COR-L47 (cell line): ENCODE data around the gene AQP11.
"Not testable (repeated sequence)": the region's sequence is repeated elsewhere in the genome, so short reads cannot be mapped to it uniquely, and the experiment has no call there.

Experiments used
- DNase-seq: peaks from one replicate; lab custom pipeline; 2025; lab: John Stamatoyannopoulos, UW

The AQP11 gene

GRCh38 chr11:77593883-77594282, 4.1 kb downstream of the AQP11 start:
- no peak for DNase-seq

GRCh38 chr11:77596626-77597025, 6.9 kb downstream of the AQP11 start:
- no peak for DNase-seq

- no peak for DNase-seq
These were observed 8.4 kb downstream of the AQP11 start for GRCh38 chr11:77598195-77598594.

DNA sequence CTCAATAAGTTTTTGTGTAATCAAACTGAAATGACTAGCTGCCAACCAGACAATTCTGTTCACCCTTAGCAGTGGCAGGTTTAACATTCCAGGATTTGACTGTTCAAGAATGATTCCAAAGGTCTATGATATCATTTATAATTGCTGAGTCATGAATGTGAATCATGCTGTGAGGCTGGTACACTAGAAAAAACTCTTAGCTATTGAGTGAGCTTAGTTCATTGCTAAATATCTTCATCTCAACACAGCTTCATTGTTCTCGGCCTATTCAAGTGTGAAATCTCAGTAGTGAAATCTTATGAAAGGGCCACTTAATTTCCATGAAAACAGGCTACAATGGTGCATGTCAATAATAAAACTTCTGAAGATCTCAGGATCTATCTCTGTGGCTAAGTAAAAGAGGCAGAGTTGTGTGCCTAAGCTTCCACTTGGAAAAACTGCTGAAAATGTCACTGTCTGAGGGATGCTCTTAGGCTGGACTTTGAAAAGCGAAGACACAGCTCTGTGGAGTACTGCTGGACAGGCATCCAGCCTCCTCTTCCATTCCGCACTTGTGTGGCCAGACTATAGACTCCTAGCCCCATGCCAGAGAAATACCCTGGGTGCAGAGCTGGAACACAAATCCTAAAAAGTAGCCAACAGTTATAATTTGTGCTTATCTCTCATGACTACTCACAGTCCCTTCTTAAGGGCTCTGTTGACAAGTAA, 12.8 kb downstream of the AQP11 start:
- DNase-seq, result no peak

DNA sequence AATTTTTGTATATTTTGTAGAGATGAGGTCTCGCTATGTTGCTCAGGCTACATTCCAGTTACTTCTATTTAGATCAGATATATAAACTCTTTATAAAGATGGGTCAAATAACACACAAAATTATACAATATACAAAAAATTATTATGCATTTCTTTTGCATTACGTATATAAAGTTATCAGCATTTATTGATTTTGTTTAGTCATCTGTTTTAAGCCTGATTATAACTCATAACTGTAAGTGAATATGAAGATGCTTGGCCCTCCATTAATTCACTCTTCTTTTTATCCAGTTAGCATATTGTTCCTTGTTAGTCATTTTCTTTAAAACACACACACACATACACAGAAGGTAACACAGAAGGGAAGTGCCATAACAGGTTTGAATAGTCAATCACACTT, 14.5 kb downstream of the AQP11 start:
- DNase-seq, result no peak

DNA sequence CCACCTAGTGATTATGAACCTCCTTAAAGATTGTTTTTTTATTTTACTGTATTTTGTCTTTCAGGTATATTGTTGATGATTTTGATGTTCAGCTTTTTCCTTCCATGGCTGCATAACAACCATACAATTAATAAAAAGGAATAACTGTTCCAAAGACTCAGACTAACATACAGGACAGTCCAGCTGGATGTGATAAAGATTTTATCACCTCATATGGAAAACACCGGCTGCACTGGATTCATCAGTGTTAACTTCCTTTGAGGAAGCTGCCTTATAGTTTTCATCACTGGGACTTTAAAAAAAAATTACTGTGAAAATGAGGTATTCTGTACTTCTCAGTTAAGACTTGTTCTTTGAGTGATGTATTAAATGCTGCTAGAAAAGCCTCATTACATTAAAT, 19.5 kb downstream of the AQP11 start:
- no peak for DNase-seq

GRCh38 chr11:77611921-77612320, 22.2 kb downstream of the AQP11 start:
- DNase-seq, result no peak

- DNase-seq, result no peak
These were observed 28.1 kb downstream of the AQP11 start for GRCh38 chr11:77617892-77618291.

DNA sequence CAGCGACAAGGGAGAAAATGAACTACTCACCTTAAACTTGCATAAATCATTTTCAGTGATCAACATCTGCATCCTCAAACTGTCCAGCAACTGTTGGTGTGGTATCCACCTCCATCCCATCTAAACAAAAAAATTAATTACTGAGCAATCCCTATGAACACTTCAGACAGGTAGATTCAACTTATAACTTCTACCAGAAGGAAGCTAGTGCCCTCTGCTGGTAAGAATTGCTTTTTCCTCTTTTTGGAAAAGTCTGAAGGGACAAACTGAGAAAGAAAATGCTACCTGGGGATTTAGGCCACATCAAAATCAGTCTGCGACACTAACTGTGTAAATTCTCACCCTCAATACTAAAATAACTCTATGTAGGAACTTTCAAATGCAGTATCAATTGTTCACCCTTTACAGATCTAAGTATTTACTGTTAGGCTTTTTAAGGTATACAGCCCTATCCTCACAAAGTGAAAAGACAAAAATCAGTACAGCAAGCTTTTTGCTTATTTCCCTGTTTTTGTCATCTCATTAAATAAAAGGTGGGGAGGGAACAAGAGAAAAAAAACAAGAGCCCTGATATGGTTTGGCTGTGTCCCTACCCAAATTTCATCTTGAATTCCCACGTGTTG, 29.9 kb downstream of the AQP11 start:
- peak; percentile 67 for DNase-seq

DNA sequence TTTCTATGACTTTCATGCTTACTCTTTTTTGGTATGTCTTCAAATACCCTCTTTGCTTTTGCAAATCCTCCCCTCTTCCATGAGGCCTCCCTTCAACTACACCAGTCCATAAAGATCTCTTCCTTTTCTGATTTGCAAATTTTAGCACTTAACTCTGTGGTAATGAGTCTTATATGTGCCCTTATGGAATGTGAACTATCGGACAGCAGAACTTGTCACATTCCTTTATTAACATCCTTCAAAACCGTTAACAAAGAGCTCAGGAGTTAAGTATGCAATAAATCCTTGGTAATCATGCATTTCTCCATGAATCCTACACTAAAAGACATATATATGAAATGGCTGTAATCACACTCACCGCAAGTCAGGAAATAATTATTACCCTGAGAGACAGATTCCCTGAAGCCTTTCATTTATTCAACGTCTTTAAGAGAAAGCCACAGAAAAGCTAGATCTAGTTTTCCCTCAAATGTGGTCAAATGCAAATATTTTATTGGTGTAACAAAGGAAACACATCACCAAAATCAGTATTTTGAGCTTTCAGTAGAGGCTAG, 40.5 kb downstream of the AQP11 start:
- DNase-seq, result no peak

- not testable (repeated sequence) for DNase-seq
These were observed 44.2 kb downstream of the AQP11 start for GRCh38 chr11:77633926-77634325.

DNA sequence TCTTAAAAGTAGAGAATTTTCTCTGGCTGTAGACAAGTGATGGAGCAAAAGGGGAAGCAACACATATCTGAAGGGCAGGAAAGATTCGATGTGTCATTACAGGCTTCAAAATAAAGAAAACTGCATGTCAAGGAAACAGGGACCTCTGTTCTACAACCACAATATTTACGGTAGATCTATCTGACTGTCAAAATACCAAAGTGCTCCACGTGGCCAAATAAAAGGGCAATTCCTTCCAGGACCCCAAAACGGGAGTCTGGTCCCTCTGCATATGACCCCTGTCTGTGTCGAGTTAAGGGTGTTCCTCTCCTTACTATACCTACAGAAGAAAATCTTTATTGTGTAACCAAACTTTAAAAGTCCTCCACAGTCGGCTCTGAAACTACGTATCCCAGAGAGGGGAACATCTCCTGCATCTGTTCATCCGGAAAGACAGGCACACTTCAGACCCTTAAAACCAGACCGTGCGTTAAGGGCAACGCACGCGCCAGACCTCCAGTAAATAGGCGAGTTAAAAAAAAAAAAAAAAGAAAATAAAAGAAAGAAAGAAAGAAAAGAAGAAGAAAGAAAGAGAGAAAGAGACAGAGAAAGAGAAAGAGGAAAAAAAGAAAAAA, 47.1 kb downstream of the AQP11 start:
- no peak for DNase-seq

DNA sequence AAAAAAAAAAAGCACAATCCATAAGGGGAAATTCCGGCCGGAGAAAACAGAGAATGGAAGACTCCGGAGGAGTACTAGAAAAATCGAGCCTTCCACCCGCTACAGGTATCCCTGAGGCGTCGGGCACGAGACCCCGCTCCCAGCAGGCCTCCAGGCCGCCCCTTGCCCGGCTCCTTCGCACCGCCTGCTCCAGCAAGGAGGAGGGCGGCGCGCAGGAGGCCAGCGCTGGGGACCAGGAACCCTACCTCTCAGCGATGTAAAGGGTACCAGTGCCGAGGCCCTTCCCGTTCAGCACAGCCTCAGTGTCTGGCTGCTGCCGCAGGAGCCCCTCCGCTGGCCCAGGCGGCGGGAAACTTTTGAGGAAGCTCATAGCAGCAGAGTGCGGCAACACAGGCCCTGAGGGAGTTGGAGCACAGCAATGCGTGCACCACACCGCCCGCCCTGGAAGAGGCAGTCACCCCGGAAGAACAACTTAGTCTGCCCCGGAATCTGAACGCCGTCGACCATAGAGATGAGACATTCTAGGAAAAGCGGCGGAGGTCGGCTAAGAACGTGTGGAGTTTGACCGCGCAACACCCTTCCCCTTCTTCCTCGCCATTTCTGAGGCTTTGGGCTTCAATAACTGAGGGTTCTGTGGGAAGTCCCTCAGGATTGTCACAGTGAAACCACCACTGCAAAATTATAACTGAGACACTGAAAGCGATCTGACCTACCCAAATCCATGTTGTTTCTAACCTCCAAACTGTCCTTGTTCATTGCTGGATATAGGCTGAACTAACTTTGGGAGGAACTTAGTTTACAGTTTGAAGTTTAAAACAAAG, 47.8 kb downstream of the AQP11 start, which contains the start of gene CLNS1A:
Gene CLNS1A, minus strand, starts transcription at position 450 of the 821 bp plus-strand sequence. Its CDS starts 80 bp downstream, at position 370.
- DNase-seq, result peak; percentile 88

DNA sequence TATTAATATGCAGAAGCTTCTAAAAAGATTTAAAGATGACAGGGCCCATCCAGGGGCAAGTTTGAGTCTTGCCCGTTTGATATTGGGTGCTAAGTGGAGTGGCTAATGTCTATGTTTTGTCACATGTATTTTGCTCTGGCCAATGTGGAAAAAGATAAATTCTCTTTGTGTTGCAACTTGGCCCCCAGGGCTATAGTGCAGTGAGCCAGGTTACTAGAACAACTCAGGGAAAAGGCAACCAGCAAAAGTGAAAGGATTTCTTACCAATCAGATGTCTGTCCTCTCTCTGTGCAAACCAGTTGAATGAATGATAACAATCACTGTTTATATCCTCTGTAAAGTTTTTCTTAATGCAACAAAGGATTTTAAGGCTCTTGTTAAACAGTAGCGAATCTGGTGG, 52.5 kb downstream of the AQP11 start:
- DNase-seq, result no peak

DNA sequence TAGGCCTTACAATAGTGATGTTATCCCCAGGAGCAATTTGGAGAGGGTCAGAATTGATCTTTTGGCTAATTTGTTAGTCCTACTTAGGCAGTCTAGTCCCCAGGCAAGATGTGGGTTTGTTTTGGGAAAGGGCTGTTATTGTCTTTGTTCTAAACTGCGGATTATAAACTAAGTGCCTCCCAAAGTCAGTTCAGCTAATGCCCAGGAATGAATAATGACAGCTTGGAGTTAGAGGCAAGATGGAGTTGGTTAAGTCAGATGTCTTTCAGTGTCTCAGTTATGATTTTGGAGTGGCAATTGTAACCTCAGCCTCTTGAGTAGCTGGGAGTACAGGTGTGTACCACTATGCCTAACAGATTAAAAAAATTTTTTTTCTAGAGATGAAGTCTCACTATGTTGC, 55.1 kb downstream of the AQP11 start:
- no peak for DNase-seq

DNA sequence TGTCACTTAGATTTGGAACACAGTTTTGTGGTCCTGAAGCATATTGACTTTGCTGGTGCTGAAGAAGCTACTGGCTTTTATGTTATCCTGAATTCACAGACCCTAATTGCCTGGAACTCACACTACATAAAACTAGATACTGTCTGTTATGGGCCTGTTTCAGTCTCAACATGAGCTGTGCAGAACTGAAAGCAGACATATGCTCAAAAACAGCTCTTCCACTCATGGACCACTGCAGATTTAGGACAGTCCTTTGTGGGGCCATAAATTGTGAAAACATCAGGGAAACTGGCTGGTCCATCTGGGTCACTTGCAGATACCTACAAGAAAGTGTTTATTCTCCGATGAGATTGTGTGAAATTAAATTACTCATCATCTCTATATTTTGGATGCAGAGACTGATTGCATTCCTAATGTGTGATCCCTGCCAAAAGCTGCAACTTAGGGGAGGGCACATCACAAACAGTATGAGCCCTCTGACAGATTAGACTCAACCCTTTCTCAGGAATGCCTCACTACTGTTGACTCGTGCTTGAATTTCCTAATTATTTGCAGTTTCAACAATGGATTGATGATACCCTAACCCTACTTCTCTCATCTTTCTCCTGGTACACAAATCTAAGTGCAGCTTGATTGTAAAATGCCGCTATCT, 58.0 kb downstream of the AQP11 start:
- no peak for DNase-seq

- DNase-seq, result no peak
These were observed 60.4 kb downstream of the AQP11 start for GRCh38 chr11:77650123-77650522.

DNA sequence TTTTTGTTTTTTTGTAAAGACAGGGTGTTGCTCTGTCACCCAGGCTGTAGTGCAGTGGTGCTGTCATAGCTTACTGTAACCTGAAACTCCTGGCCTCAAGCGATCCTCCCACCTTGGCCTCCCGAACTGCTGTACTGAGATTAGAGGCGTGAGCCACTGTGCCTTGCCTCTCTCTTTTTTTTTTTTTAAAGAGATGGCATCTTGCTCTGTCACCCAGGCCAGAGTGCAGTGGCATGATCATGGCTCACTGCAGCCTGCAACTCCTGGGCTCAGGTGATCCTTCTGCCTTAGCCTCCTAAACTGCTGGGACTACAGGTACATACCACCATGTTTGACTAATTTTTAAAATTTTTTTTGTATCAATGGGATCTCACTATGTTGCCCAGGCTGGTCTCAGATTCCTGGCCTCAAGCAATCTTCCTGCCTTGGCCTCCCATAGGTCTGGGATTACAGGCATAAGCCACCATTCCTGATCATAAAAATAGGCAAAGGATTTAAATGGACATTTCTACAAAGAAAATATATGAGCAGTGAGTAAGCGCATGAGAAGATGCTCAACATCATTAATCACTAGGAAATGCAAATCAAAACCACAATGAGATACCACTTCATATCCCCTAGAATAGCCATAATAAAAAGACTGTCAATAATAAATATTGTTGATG, 65.1 kb downstream of the AQP11 start:
- no peak for DNase-seq

- DNase-seq, result no peak
These were observed 66.6 kb downstream of the AQP11 start for GRCh38 chr11:77656362-77656761.

GRCh38 chr11:77658213-77659013, 68.7 kb downstream of the AQP11 start:
- no peak for DNase-seq
